ENCODE measurements around the gene SLC25A30. TPM values are rescaled to one million over a fixed set of nuclear protein-coding genes. Genes with fewer than 3 reads are reported as not detected.

Gene SLC25A30
- total and polyA plus RNA-seq, 12 donors = 3.4 to 45.6 (median 19.0) TPM

GRCh38 chr13:45464141-45464686, 46.0 kb upstream of the SLC25A30 start:
- Histone ChIP-seq H3K36me3 (replicated peaks in 1 of 2) (no peaks in the 10 kb centered on the region), H3K9me3 (replicated peaks in 1 of 3) (no peaks in the 10 kb centered on the region), H3K4me3 (peak overlapping the region in 2 of 4 donors; percentile 66 to 95), H3K4me1 (replicated peaks in 1 of 2) (peaks cover 34 to 42% of the 10 kb centered on the region in 2 donors), H3K27me3 (no peaks in the 10 kb centered on the region), H3K27ac (peak overlapping the region in 4 of 5 donors; percentile 90 to 92 (median 92))
- peak in 1 of 7 donors; percentile 66 for DNase-seq
- WGBS, 4 donors = 82 to 87% (median 84%) methylated on average over 9 of the region's 9 CpGs
- TF ChIP-seq, protein P1, sequence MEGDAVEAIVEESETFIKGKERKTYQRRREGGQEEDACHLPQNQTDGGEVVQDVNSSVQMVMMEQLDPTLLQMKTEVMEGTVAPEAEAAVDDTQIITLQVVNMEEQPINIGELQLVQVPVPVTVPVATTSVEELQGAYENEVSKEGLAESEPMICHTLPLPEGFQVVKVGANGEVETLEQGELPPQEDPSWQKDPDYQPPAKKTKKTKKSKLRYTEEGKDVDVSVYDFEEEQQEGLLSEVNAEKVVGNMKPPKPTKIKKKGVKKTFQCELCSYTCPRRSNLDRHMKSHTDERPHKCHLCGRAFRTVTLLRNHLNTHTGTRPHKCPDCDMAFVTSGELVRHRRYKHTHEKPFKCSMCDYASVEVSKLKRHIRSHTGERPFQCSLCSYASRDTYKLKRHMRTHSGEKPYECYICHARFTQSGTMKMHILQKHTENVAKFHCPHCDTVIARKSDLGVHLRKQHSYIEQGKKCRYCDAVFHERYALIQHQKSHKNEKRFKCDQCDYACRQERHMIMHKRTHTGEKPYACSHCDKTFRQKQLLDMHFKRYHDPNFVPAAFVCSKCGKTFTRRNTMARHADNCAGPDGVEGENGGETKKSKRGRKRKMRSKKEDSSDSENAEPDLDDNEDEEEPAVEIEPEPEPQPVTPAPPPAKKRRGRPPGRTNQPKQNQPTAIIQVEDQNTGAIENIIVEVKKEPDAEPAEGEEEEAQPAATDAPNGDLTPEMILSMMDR (IDR thresholded peaks at IDR 0.05) = peak in 4 of 6 experiments; percentile 50 to 79 (median 72)
- TF ChIP-seq POLR2A (IDR thresholded peaks at IDR 0.05) = no peak
- intact Hi-C loops (cut with DNase I) = loop anchor here in 1 of 2 donors (10.0 kb wide), 1 partner anchor 49 kb away; the partner anchor contains the start of gene SLC25A30

DNA sequence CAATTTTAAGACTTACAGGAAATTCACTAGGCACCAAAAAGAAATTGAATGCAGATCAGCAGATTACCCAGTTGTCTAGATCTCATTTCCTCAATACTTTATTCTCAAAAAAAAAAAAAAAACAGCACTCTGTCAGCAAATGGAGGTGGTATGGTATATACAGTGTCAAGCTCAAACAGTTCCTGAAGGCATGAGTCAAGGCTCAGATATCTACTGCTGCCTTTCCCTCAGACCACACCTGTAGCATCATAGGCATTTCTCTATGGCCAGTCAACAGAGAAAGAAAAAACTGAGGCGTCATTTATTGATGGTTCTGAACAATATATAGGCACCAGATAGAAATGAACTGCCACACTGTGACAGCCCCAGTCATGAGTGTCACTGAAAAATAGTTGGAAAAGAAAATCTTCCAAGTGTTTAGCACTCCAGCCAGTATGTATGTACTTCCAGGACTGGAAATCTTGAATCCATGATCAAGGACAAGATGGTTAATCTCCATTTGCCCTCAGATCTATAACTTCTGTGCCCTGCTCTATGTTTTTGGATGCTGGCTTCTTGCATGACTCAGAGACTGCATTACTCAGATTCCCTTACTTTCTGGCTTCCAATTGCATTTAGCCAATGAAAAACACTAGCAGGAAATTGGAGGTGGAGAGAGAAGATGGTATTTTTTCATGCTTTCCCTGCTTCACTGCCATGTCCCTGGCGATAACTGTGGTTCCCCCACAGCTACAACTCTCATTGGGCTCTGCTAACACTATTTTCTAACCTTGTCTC, 38.2 kb upstream of the SLC25A30 start:
- 73 to 84% (median 81%) methylated on average over 2 of the region's 2 CpGs for WGBS, 4 donors
- H3K27ac ChIP-seq = no peak overlapping the region
- H3K4me3 ChIP-seq = no peak overlapping the region
- intact Hi-C loops (cut with DNase I) = no loop called here
- no peaks in the 10 kb centered on the region for H3K9me3 ChIP-seq (replicated peaks in 1 of 3)
- H3K36me3 ChIP-seq (replicated peaks in 1 of 2) = no peaks in the 10 kb centered on the region
- DNase-seq = no peak
- no peaks in the 10 kb centered on the region for H3K27me3 ChIP-seq
- H3K4me1 ChIP-seq (replicated peaks in 1 of 2) = no peaks in the 10 kb centered on the region
- TF ChIP-seq, protein P1 (IDR thresholded peaks at IDR 0.05) = no peak
- TF ChIP-seq POLR2A (IDR thresholded peaks at IDR 0.05) = no peak

DNA sequence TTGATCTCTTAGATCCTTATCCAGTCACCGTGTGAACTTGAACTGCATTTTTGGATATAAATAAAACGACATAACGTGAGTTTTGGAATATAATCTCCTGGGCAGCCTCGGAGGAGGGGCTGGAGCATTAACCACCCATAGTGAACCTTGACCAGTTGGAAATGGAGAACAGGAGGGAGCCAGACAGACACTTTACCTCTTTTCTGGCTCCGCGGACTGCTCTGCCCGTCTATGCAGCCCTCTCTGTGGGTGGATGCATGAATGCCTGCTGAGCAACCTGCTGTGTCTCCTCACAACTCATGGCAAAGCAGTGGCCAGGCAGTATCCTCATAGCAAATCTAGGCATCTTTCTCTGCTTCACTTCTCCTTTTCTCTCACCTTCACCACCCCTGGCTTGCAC, 36.0 kb upstream of the SLC25A30 start:
- H3K9me3 ChIP-seq (replicated peaks in 1 of 3) = no peaks in the 10 kb centered on the region
- H3K27ac ChIP-seq = no peak overlapping the region
- intact Hi-C loops (cut with DNase I) = no loop called here
- H3K4me1 ChIP-seq (replicated peaks in 1 of 2) = peaks cover 3 to 4% of the 10 kb centered on the region in 2 donors
- no peak overlapping the region for H3K4me3 ChIP-seq
- WGBS, 4 donors = 78 to 89% (median 80%) methylated on average over 7 of the region's 7 CpGs
- H3K27me3 ChIP-seq = no peaks in the 10 kb centered on the region
- TF ChIP-seq, protein P1 (IDR thresholded peaks at IDR 0.05) = no peak
- TF ChIP-seq POLR2A (IDR thresholded peaks at IDR 0.05) = no peak
- DNase-seq = no peak
- H3K36me3 ChIP-seq (replicated peaks in 1 of 2) = no peaks in the 10 kb centered on the region

GRCh38 chr13:45451282-45451681, 33.1 kb upstream of the SLC25A30 start:
- no peak for TF ChIP-seq POLR2A (IDR thresholded peaks at IDR 0.05)
- TF ChIP-seq, protein P1 (IDR thresholded peaks at IDR 0.05) = no peak
- Histone ChIP-seq H3K4me3 (no peak overlapping the region), H3K4me1 (replicated peaks in 1 of 2) (peaks cover 4 to 14% of the 10 kb centered on the region in 2 donors), H3K27me3 (no peaks in the 10 kb centered on the region), H3K27ac (no peak overlapping the region), H3K36me3 (replicated peaks in 1 of 2) (no peaks in the 10 kb centered on the region), H3K9me3 (replicated peaks in 1 of 3) (no peaks in the 10 kb centered on the region)
- intact Hi-C loops (cut with DNase I) = no loop called here
- no peak for DNase-seq
- 87 to 91% (median 91%) methylated on average over 4 of the region's 4 CpGs for WGBS, 4 donors
